AG10803 (cell line): ENCODE results near the gene FMO5.
"Not testable (repeated sequence)": the region's sequence is repeated elsewhere in the genome, so short reads cannot be mapped to it uniquely, and the experiment has no call there.

Source experiments
- DNase-seq: peaks from one replicate; pipeline ENCODE4 v3.0.0; 2010; ENCODE audit warnings: low read depth
- H3K4me3 ChIP-seq: 2 replicates; pipeline ENCODE4 v1.5.1; 2011; ENCODE audit warnings: mild to moderate bottlenecking, low read length, control low read depth
- CTCF ChIP-seq: conservative IDR thresholded peaks from 2 replicates; pipeline ENCODE4 v1.5.1; 2011; ENCODE audit warnings: mild to moderate bottlenecking, low read length, control low read depth, inconsistent platforms

Gene FMO5

GRCh38 chr1:147245586-147246021, 20.5 kb upstream of the FMO5 start:
- TF ChIP-seq CTCF, result no peak
- no peak overlapping the region for H3K4me3 ChIP-seq
- no peak for DNase-seq

- no peak overlapping the region for H3K4me3 ChIP-seq
- DNase-seq, result no peak
- no peak for TF ChIP-seq CTCF
These were observed 20.0 kb upstream of the FMO5 start for GRCh38 chr1:147245129-147245528.

GRCh38 chr1:147243841-147244240, 18.7 kb upstream of the FMO5 start:
- no peak for DNase-seq

GRCh38 chr1:147243228-147243685, 18.1 kb upstream of the FMO5 start:
- no peak for TF ChIP-seq CTCF
- peak overlapping the region; percentile 79 for H3K4me3 ChIP-seq
- DNase-seq, result no peak

More at GRCh38 chr1:147243841-147244240, 18.7 kb upstream of the FMO5 start:
- H3K4me3 ChIP-seq, result peak overlapping the region; percentile 79
- TF ChIP-seq CTCF, result no peak

- peak within 1 kb of the TSS; percentile 79 for H3K4me3 ChIP-seq
- DNase-seq, result peak; percentile 95
- TF ChIP-seq CTCF, result peak; percentile 74
These were observed 17.5 kb upstream of the FMO5 start, which contains the start of gene CHD1L for GRCh38 chr1:147242449-147243227. Gene CHD1L, plus strand, starts transcription at chr1:147242684. Its CDS starts 20 bp downstream, at chr1:147242704.

- TF ChIP-seq CTCF, result no peak
- peak overlapping the region; percentile 79 for H3K4me3 ChIP-seq
- no peak for DNase-seq
These were observed 16.9 kb upstream of the FMO5 start for GRCh38 chr1:147241934-147242448.

GRCh38 chr1:147240131-147240721, 15.1 kb upstream of the FMO5 start:
- H3K4me3 ChIP-seq, DNase-seq: not testable (repeated sequence)
